Activated CD4-positive, alpha-beta memory T cell treated with anti-CD3 and anti-CD28 coated beads for 36 hours (primary cell): Measurements from ENCODE around the gene CRABP1. TPM values are rescaled to one million over a fixed set of nuclear protein-coding genes. Genes with fewer than 3 reads are reported as not detected.

Source experiments
- CTCF ChIA-PET: fragments of 350-600 bp; sonication (Branson Sonifier 250); formaldehyde crosslinking; loops from one replicate; lab custom pipeline; 2021; ENCODE audit warnings: antibody characterized with exemption, inconsistent platforms; lab: Charles Lee
- POLR2A ChIA-PET: fragments of 350-600 bp; sonication (Branson Sonifier 250); formaldehyde crosslinking; loops from one replicate; lab custom pipeline; 2021; ENCODE audit warnings: antibody characterized with exemption; lab: Charles Lee
- DNase-seq: peaks from one replicate; pipeline ENCODE4 v3.0.0-alpha.2; 2020
- H3K27ac Mint-ChIP-seq: one replicate; pipeline ENCODE4 v1.8.0; 2021; ENCODE audit warnings: mixed read lengths
- H3K27me3 Mint-ChIP-seq: one replicate; pipeline ENCODE4 v1.8.0; 2021; ENCODE audit warnings: mixed read lengths
- H3K36me3 Mint-ChIP-seq: one replicate; pipeline ENCODE4 v1.8.0; 2021; ENCODE audit warnings: mixed read lengths
- H3K4me1 Mint-ChIP-seq: one replicate; pipeline ENCODE4 v1.8.0; 2021; ENCODE audit warnings: low read depth, mixed read lengths
- H3K4me3 Mint-ChIP-seq: one replicate; pipeline ENCODE4 v1.8.0; 2021; ENCODE audit warnings: mild to moderate bottlenecking, mixed read lengths
- H3K9me3 Mint-ChIP-seq: one replicate; pipeline ENCODE4 v1.8.0; 2021; ENCODE audit warnings: mixed read lengths
- intact Hi-C: fragments of 100-400 bp; cut with micrococcal nuclease; formaldehyde crosslinking; loops from one replicate; pipeline ENCODE4 v1.15.1; 2023
- total RNA-seq, 2 experiments: library from RNA; stranded (reverse); gene quantifications; one replicate each; pipeline ENCODE4 v1.2.3, GENCODE V29; 2021

CRABP1 gene
- total RNA-seq, 2 experiments from 2014 or later = not detected

DNA sequence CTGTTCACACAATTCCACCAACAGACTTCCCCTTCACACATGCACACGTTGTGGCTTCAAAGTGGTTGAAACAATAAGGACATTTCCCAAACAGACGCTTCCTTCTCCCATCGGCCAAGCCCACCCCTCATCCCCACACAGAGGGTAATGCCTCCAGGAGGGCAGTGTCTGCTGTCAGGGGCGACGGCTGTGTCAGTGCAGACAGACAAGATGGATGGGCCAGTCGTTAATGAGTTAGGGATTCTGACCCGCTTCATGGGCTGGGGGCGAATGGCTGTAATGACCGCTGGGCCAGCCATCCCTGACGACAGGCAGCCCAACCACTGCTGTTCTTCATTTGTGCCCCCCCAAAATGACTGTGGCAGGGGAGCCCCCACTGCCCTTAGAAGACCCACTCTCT is 20.6 kb upstream of the CRABP1 start:
- H3K27me3 Mint-ChIP-seq = no peaks in the 10 kb centered on the region
- CTCF ChIA-PET = no interaction called here
- POLR2A ChIA-PET = no interaction called here
- DNase-seq = no peak
- no peaks in the 10 kb centered on the region for H3K36me3 Mint-ChIP-seq
- no peak overlapping the region for H3K27ac Mint-ChIP-seq
- H3K4me3 Mint-ChIP-seq = no peak overlapping the region
- no peaks in the 10 kb centered on the region for H3K4me1 Mint-ChIP-seq
- intact Hi-C loops = no loop called here
- H3K9me3 Mint-ChIP-seq = no peaks in the 10 kb centered on the region

DNA sequence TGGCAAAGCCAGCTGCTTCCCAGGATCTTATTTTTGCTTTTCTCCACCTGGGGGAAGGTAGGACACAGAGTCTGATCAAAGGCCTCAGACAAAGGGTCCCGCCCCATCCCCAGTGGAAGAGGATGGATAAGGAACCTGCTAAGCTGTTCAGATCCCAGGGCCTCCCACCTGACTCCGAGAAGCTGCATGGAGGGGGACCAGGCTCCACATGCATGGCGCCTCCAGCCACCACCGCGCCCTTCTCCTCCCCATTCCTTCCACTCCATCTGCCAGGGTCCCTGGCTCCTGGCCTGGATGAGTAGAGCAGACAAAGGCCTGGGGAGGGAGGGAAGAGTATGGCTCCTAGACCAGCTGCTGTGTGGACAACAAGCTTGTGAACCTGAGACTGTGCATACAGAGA is 20.0 kb upstream of the CRABP1 start:
- no peak overlapping the region for H3K4me3 Mint-ChIP-seq
- no peaks in the 10 kb centered on the region for H3K4me1 Mint-ChIP-seq
- ChIA-PET CTCF (no interaction called here), POLR2A (no interaction called here)
- no peak overlapping the region for H3K27ac Mint-ChIP-seq
- H3K36me3 Mint-ChIP-seq = no peaks in the 10 kb centered on the region
- no peaks in the 10 kb centered on the region for H3K27me3 Mint-ChIP-seq
- intact Hi-C loops = no loop called here
- no peaks in the 10 kb centered on the region for H3K9me3 Mint-ChIP-seq
- DNase-seq = no peak

DNA sequence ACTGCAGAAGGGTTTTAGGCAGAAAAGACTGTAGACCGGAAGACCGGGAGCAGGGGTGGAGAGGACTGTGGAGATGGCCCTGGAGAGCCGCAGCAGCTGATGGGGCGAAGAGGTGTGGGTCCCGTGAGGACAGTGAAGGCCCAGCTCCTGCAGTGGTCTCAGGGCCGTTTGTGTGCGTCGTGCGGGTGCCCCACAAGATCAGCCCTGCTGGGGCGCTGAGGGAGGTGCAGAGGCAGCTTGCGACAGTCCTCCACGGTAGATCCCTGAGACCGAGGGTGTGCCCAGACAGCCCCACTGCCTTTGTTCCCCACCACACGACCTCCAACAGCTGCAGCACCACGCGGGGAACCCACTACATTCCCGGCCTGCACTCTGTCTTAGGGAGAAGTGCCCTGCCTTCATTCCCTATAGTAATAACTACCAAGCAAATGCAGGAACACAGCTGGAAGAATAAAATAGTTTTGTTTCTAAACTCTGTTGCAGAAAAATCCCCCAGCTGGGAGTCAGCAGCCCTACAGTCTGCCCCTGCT is 19.0 kb upstream of the CRABP1 start:
- ChIA-PET CTCF (interaction anchor here (0.6 kb wide), 1 partner anchor 77 kb away, joined by 3 read pairs; no protein-coding TSS in a partner anchor), POLR2A (no interaction called here)
- Mint-ChIP-seq H3K27me3 (no peaks in the 10 kb centered on the region), H3K9me3 (no peaks in the 10 kb centered on the region), H3K36me3 (no peaks in the 10 kb centered on the region), H3K4me3 (no peak overlapping the region), H3K4me1 (no peaks in the 10 kb centered on the region), H3K27ac (no peak overlapping the region)
- intact Hi-C loops = no loop called here
- DNase-seq = no peak

DNA sequence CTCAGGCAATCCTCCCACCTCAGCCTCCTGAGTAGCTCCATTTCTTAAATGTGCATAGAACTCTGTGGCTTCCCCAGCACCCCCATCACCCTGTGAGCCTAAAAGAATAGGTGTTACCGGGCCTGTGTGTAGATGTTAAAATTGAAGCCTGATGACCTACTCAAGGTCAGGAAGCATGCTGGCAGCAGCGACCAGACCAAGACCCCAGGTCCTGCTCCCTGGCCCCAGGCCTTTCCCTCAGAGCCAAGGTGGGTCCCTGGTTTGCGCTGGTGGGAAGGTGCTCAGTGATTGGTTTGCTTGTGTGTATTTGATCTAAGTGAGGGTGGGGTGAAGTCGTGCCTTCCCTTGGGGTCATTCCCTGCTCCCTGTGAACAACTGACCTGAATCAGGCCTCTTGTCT is 18.4 kb upstream of the CRABP1 start:
- no peaks in the 10 kb centered on the region for H3K9me3 Mint-ChIP-seq
- H3K27ac Mint-ChIP-seq = no peak overlapping the region
- CTCF ChIA-PET = no interaction called here
- H3K27me3 Mint-ChIP-seq = no peaks in the 10 kb centered on the region
- H3K36me3 Mint-ChIP-seq = no peaks in the 10 kb centered on the region
- intact Hi-C loops = no loop called here
- H3K4me1 Mint-ChIP-seq = no peaks in the 10 kb centered on the region
- DNase-seq = no peak
- POLR2A ChIA-PET = no interaction called here
- H3K4me3 Mint-ChIP-seq = no peak overlapping the region

DNA sequence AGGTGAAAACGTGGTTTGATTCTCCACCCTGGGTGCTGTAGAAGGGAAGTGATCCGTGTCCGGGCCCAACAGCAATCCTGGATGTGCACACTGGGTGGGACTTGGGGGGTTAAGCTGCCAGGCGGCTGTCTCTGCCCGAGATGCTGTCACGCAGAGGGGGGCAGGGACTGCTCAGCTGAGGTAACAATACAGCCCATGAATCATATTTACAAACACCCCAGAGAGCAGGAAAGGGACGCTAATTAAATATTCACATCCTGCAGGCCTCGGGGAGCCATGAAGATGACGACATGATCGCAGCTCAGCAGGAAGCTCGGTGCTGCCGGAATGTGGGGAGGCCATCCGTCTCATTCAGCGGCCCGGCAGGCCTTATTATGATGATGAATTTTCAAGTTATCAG is 17.9 kb upstream of the CRABP1 start:
- Mint-ChIP-seq H3K27me3 (no peaks in the 10 kb centered on the region), H3K36me3 (no peaks in the 10 kb centered on the region), H3K4me1 (no peaks in the 10 kb centered on the region), H3K27ac (no peak overlapping the region), H3K9me3 (no peaks in the 10 kb centered on the region), H3K4me3 (no peak overlapping the region)
- intact Hi-C loops = no loop called here
- DNase-seq = no peak
- CTCF ChIA-PET = no interaction called here
- POLR2A ChIA-PET = no interaction called here

DNA sequence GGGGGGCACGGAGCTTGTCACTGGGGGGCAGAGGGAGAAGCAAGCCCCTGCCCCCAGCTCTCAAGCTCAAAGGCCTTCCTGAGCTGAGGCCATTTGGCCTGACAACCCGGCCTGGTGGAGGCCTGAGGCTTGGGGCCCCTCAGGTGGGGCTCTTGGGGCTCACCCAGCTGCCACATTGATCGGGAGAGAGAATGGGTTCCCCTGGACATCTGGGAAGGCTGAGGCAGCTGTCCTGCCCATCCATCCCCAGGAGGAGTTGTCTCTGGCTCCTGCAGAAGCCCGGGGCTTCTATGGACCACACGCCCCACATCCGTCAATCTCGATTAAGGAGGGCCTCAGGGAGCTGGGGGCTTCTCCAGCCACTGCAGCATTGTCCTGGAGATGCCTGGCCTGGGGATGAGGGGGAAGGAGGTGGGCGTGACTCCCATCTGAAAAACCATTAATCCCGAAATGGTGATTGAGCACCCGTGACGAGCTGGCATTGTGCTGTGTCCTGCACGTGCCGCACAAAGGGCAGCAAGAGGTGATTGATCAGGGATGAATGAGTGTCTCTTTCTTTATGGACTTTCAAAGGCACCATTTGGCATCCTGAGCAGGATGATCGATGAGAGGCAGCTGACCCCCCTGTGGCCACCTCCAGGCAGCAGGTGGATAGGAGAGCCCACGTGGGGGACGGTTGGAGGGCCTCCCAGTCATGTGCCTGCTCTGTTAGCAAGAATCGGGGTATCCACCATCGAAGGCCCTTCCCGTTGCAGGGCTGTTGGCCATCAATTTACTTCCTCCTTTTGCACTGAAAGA is 17.2 kb upstream of the CRABP1 start:
- Mint-ChIP-seq H3K36me3 (no peaks in the 10 kb centered on the region), H3K27ac (no peak overlapping the region), H3K9me3 (no peaks in the 10 kb centered on the region), H3K4me1 (no peaks in the 10 kb centered on the region), H3K27me3 (no peaks in the 10 kb centered on the region), H3K4me3 (no peak overlapping the region)
- no peak for DNase-seq
- intact Hi-C loops = no loop called here
- ChIA-PET CTCF (no interaction called here), POLR2A (no interaction called here)

DNA sequence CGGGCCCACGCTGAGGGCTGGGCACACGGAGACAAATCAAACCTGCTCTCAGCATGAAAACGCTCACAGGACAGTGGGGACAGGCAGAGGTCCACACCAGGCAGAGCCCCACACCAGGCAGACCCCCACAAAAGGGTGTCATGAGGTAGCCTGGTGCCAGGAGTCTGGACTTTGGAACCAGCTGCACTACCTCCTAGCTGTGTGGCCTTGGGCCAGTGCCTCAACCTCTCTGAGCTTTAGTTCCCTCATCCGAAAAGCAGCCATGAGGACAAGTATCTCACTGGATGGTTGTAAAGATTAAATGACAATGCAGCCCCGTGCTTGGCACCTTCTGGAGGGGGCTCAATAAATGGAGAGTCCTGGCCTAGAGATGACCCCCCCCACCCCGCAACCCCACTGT is 16.5 kb upstream of the CRABP1 start:
- no peaks in the 10 kb centered on the region for H3K9me3 Mint-ChIP-seq
- no peaks in the 10 kb centered on the region for H3K27me3 Mint-ChIP-seq
- DNase-seq = no peak
- no peaks in the 10 kb centered on the region for H3K4me1 Mint-ChIP-seq
- intact Hi-C loops = no loop called here
- H3K4me3 Mint-ChIP-seq = no peak overlapping the region
- POLR2A ChIA-PET = no interaction called here
- CTCF ChIA-PET = interaction anchor here (1.3 kb wide), 1 partner anchor 99 kb away, joined by 4 read pairs; no protein-coding TSS in a partner anchor
- H3K36me3 Mint-ChIP-seq = no peaks in the 10 kb centered on the region
- no peak overlapping the region for H3K27ac Mint-ChIP-seq

DNA sequence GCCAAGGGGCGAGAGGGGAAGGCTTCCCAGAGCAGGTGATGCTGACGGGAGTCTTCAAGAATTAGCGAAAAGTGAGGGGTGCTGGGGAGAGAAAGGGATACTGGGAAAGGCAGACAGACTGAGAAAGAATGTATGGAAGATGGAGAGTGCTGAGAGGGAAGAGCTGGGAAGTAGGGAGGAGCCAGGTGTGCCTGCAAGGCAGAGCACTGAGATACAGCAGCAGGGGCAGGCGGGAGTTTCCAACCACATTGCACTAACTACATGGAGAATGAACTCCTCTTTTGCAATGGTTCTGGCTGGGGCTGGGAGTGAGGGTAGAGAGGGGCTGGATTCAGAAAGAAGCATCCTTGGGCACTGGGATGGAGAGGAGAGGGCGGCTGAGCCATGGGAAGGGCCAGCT is 16.0 kb upstream of the CRABP1 start:
- intact Hi-C loops = no loop called here
- H3K27me3 Mint-ChIP-seq = no peaks in the 10 kb centered on the region
- H3K27ac Mint-ChIP-seq = no peak overlapping the region
- DNase-seq = no peak
- POLR2A ChIA-PET = no interaction called here
- H3K4me1 Mint-ChIP-seq = no peaks in the 10 kb centered on the region
- CTCF ChIA-PET = interaction anchor here (1.3 kb wide), 1 partner anchor 99 kb away, joined by 4 read pairs; no protein-coding TSS in a partner anchor
- no peak overlapping the region for H3K4me3 Mint-ChIP-seq
- H3K9me3 Mint-ChIP-seq = no peaks in the 10 kb centered on the region
- H3K36me3 Mint-ChIP-seq = no peaks in the 10 kb centered on the region

DNA sequence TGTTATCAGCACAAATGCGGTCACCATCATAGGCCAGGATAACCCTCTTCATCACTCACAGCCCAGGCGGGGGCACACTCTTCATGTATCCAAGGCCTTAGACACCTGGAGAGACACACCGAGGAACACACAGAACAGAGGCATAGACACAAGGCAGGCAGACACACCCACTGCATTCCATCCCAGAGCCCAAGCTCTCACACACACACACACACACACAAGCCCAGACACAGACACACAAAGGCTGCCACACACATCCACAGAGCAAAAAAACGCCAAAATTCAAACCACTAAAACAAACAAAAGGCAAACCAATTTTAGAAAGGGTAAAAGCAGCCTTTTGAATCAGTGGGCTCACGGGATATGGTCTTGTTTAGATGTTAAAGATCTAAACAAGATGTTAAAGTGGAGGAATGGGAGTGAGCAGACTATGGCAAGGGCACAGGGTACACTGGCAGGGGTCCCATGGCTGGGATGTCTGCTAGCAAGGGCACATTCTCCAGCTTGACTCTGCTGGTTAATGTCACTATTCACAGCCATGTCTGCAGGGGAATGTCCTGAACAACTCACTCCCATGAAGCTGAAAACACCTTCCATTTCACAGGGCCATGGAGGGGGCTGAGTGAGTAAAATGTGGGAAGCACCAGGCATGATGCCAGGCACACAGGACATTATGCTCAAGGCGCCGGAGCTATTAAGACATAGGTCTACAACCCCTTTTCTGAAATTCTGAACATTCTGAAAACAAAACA is 14.9 kb upstream of the CRABP1 start:
- Mint-ChIP-seq H3K36me3 (no peaks in the 10 kb centered on the region), H3K9me3 (no peaks in the 10 kb centered on the region), H3K27ac (no peak overlapping the region), H3K27me3 (no peaks in the 10 kb centered on the region), H3K4me3 (no peak overlapping the region), H3K4me1 (no peaks in the 10 kb centered on the region)
- CTCF ChIA-PET = interaction anchor here (1.3 kb wide), 1 partner anchor 98 kb away, joined by 4 read pairs; no protein-coding TSS in a partner anchor
- DNase-seq = no peak
- POLR2A ChIA-PET = no interaction called here
- intact Hi-C loops = no loop called here

DNA sequence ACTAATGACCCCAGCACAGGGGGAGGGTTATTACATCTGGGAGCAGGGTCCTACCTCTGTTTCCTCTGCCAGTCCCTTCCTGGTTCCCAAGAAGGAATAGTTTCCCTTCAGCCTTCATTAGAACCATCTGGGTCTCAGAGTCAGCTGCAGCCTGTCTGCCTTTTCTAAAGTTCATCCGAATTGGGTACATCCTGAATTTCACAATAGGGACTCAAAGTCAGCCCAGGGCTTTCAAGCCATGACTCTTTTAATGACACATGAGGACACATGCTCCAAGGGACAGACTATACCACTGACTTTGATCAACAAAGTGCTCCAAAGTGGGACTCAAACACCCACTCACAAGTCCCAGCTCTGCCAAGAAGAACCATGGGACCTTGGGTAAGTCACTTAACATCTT is 12.7 kb upstream of the CRABP1 start:
- no peak for DNase-seq
- intact Hi-C loops = no loop called here
- Mint-ChIP-seq H3K27ac (no peak overlapping the region), H3K4me1 (no peaks in the 10 kb centered on the region), H3K27me3 (no peaks in the 10 kb centered on the region), H3K36me3 (no peaks in the 10 kb centered on the region), H3K4me3 (no peak overlapping the region), H3K9me3 (no peaks in the 10 kb centered on the region)
- ChIA-PET POLR2A (no interaction called here), CTCF (interaction anchor here (1.0 kb wide), 1 partner anchor 91 kb away, joined by 3 read pairs; no protein-coding TSS in a partner anchor)

DNA sequence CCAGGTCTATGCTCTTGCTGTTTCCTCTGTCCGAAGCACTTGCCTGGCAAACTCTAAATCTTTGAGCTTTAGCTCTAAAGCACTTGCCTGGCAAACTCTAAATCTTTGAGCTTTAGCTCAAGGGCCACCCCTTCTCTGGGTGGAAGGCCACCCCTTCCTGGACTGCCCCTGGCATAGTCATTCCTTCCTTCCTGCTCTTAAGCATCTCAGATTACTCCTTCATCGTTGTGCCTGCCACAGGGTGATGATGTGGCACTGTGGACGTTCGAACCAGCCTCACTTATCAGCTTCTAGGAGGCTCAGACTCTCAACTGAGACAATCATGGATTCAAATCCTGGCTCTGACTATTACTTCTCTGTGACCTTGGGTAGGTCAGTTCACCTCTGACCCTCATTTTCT is 10.5 kb upstream of the CRABP1 start:
- DNase-seq = peak; percentile 22
- CTCF ChIA-PET = interaction anchor here (0.6 to 1.0 kb wide), 2 partner anchors 93 to 135 kb away, joined by 3 to 5 read pairs; no protein-coding TSS in a partner anchor
- no peak overlapping the region for H3K4me3 Mint-ChIP-seq
- POLR2A ChIA-PET = no interaction called here
- H3K9me3 Mint-ChIP-seq = no peaks in the 10 kb centered on the region
- H3K36me3 Mint-ChIP-seq = no peaks in the 10 kb centered on the region
- H3K4me1 Mint-ChIP-seq = no peaks in the 10 kb centered on the region
- intact Hi-C loops = no loop called here
- no peaks in the 10 kb centered on the region for H3K27me3 Mint-ChIP-seq
- H3K27ac Mint-ChIP-seq = no peak overlapping the region

DNA sequence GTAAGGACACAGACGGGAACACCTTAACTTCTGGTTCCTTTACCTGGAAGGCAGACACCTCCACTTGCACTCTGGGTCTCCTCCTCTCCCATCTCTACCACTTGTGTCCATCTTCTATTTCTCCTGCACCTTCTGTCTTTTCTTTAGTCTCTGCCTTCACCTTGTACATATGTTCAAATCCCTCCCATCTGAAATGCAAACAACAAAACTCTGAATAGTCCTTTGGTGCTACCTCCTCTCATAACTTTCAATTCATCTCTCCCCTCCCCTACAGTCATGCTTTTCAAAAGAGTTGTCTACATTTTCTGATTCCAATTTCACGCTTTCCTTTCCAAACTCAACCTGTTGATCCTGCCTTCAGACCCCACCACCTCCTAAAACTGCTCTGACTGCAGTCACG is 5.3 kb upstream of the CRABP1 start:
- Mint-ChIP-seq H3K27me3 (peaks cover 17% of the 10 kb centered on the region), H3K9me3 (no peaks in the 10 kb centered on the region), H3K27ac (no peak overlapping the region), H3K4me1 (peaks cover 3% of the 10 kb centered on the region), H3K36me3 (no peaks in the 10 kb centered on the region), H3K4me3 (no peak overlapping the region)
- POLR2A ChIA-PET = no interaction called here
- no peak for DNase-seq
- CTCF ChIA-PET = no interaction called here
- intact Hi-C loops = no loop called here
